ENCODE results near the gene GLT8D2. TPM values are rescaled to one million over a fixed set of nuclear protein-coding genes. Genes with fewer than 3 reads are reported as not detected.

The GLT8D2 gene, protein sequence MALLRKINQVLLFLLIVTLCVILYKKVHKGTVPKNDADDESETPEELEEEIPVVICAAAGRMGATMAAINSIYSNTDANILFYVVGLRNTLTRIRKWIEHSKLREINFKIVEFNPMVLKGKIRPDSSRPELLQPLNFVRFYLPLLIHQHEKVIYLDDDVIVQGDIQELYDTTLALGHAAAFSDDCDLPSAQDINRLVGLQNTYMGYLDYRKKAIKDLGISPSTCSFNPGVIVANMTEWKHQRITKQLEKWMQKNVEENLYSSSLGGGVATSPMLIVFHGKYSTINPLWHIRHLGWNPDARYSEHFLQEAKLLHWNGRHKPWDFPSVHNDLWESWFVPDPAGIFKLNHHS
- not detected for total RNA-seq

DNA sequence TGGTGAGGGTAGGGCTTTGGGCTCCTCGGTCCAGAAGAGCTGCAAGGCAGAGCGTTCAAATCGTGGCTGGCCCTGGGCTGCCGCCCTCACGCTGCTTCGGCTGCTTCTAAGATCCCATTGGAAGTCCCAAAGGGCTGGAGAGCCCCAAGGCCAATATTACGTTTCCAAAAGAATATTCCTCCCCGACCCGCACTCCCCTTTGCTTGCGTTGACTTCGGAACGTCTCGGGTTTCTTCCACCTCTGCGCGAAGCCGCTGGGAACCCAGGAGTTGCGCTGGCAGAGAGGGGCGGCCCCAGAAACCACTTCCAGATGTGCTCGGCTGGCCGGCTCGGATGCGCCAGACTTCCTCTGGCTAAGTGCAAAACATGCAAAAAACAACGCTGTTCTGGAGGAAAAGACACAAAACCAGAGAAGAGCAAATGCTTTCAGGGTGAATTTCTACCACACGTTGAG is at the start of gene GLT8D2:
Gene GLT8D2, minus strand, starts transcription at position 285 of the 454 bp plus-strand sequence. CDS start 30,539 bp downstream, outside the sequence.
- no peaks in the 10 kb centered on the region for H3K36me3 Mint-ChIP-seq (ENCODE audit: low read depth)
- peak within 1 kb of the TSS; percentile 27 for H3K4me3 Mint-ChIP-seq
- DNase-seq: peak; percentile 12
- H3K4me1 Mint-ChIP-seq (ENCODE audit: low read depth): peaks cover 9% of the 10 kb centered on the region
- H3K27me3 Mint-ChIP-seq (ENCODE audit: low read depth): peaks cover 41% of the 10 kb centered on the region
- intact Hi-C loops (cut with micrococcal nuclease): no loop called here
- H3K9me3 Mint-ChIP-seq: no peaks in the 10 kb centered on the region
- CTCF ChIA-PET: interaction anchor here (1.2 kb wide), 1 partner anchor 59 kb away, joined by 3 read pairs; no protein-coding TSS in a partner anchor
- no peak within 1 kb of the TSS for H3K27ac Mint-ChIP-seq

DNA sequence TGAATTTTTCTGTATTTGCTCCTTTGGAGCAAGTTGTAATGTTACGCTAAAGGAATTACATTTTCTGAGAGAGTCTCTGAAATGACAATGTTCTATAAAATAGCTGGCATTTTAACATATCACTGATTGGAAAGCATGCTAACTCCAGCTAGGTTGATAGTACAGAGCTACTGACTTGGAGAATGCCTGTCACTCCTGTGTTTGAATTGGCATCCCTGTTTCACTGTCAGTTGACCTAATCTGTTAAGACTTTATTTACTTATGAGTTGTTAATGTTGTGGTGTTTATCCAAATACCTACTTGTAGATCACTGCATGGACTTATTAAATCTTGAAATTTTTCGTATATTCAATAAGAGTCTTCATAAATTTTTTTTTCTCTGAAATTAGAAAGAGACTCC is 48.0 kb upstream of the GLT8D2 start:
- H3K27me3 Mint-ChIP-seq (ENCODE audit: low read depth): no peaks in the 10 kb centered on the region
- no peak overlapping the region for H3K4me3 Mint-ChIP-seq
- no peak overlapping the region for H3K27ac Mint-ChIP-seq
- no peak for DNase-seq
- CTCF ChIA-PET: interaction anchor here (0.8 to 4.3 kb wide), 4 partner anchors 11 to 40 kb away, joined by 3 to 43 read pairs (median 5); no protein-coding TSS in a partner anchor
- peaks cover 9% of the 10 kb centered on the region for H3K36me3 Mint-ChIP-seq (ENCODE audit: low read depth)
- no peaks in the 10 kb centered on the region for H3K9me3 Mint-ChIP-seq
- peaks cover 8% of the 10 kb centered on the region for H3K4me1 Mint-ChIP-seq (ENCODE audit: low read depth)
- intact Hi-C loops (cut with micrococcal nuclease): no loop called here

DNA sequence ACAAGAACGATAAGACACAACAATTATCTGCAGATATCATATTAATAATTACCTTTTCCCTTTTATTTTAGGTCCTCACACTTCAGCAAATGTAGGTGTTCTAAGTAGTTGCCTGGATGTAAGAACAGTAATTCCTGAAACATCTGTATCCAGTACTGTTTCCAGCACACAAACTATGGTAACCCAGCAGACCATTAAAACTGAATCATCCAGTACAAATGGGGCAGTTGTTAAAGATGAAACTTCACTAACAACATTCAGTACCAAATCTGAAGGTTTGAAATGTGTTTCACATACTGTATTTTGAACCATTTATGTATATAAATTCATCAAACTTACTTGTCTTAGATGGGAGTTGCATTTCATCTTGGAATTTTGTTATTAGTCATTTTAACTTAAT is 45.3 kb upstream of the GLT8D2 start:
- Mint-ChIP-seq H3K9me3 (no peaks in the 10 kb centered on the region), H3K4me1 (ENCODE audit: low read depth) (peaks cover 8% of the 10 kb centered on the region), H3K36me3 (ENCODE audit: low read depth) (peaks cover 9% of the 10 kb centered on the region), H3K4me3 (no peak overlapping the region), H3K27me3 (ENCODE audit: low read depth) (no peaks in the 10 kb centered on the region), H3K27ac (no peak overlapping the region)
- CTCF ChIA-PET: interaction anchor here (1.1 to 1.3 kb wide), 4 partner anchors 12 to 211 kb away, joined by 3 to 4 read pairs (median 3); no protein-coding TSS in a partner anchor
- no peak for DNase-seq
- intact Hi-C loops (cut with micrococcal nuclease): no loop called here

DNA sequence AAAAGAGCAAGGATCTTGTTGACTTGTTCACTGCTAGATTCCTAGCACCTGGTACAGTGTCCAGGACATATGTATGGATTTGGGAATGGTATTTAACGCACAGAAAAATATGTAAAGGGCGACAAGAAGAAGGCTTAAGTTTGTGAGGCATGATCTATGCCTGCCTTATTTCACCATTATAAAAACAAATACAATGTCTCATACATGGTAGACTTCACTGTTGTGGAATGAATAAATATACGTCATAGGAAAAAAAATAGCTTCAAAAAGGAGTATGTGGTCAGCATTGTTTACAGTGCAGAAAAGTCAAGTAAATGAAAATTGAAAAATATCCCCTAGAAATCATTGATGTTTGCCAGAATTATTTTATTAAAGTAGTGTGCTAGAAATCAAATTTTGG is 44.3 kb upstream of the GLT8D2 start:
- CTCF ChIA-PET: no interaction called here
- Mint-ChIP-seq H3K4me3 (no peak overlapping the region), H3K36me3 (ENCODE audit: low read depth) (peaks cover 13% of the 10 kb centered on the region), H3K9me3 (no peaks in the 10 kb centered on the region), H3K27me3 (ENCODE audit: low read depth) (no peaks in the 10 kb centered on the region), H3K27ac (no peak overlapping the region), H3K4me1 (ENCODE audit: low read depth) (peaks cover 8% of the 10 kb centered on the region)
- DNase-seq: no peak
- intact Hi-C loops (cut with micrococcal nuclease): loop anchor here (5.0 kb wide), 1 partner anchor 1343 kb away; no protein-coding TSS in a partner anchor

DNA sequence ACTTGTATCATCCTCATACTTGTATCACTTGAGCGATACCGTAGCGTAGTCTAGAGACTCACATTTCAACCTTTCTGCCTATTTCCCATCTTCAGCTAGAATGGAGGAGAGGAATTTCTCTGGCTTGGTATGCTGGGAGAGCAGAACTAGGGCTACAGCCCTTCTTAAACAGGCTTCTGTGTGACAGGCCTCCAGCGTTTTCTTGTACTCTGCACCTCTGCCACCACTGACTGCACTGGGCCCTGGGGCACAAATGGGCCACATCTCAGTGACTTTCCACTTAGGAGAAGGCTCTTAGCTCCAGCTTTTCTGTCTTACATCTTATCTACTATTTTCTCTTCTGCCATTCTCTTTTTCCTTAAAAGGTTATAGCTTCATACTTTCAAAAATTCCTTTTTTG is 41.1 kb upstream of the GLT8D2 start:
- DNase-seq: no peak
- peaks cover 8% of the 10 kb centered on the region for H3K4me1 Mint-ChIP-seq (ENCODE audit: low read depth)
- H3K36me3 Mint-ChIP-seq (ENCODE audit: low read depth): peaks cover 11% of the 10 kb centered on the region
- CTCF ChIA-PET: interaction anchor here (0.8 kb wide), 1 partner anchor 18 kb away, joined by 6 read pairs; no protein-coding TSS in a partner anchor
- H3K27ac Mint-ChIP-seq: no peak overlapping the region
- no peaks in the 10 kb centered on the region for H3K27me3 Mint-ChIP-seq (ENCODE audit: low read depth)
- H3K9me3 Mint-ChIP-seq: no peaks in the 10 kb centered on the region
- H3K4me3 Mint-ChIP-seq: no peak overlapping the region
- intact Hi-C loops (cut with micrococcal nuclease): loop anchor here (5.0 kb wide), 1 partner anchor 1346 kb away; no protein-coding TSS in a partner anchor

DNA sequence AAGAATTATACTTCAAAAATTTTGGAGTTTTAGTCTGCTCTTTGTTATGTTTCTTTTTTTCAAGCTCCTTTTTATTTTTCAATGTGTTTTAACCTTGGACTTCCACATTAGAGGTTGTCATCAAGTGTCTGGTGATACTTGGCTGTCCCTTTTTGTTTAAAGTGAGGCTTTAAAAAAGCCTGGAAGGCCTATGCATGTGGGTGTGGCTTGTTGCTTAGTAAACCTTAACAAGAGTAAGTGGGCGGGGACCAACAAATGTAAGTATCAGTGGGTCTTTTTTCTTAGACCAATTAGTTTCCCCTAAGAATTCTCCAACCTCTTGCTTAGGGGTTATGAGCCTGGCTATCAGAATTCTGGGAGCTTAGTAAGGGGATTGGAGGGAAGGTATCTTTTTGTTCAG is 40.7 kb upstream of the GLT8D2 start:
- no peak overlapping the region for H3K4me3 Mint-ChIP-seq
- no peak for DNase-seq
- H3K27ac Mint-ChIP-seq: no peak overlapping the region
- peaks cover 11% of the 10 kb centered on the region for H3K36me3 Mint-ChIP-seq (ENCODE audit: low read depth)
- H3K27me3 Mint-ChIP-seq (ENCODE audit: low read depth): no peaks in the 10 kb centered on the region
- CTCF ChIA-PET: no interaction called here
- peaks cover 8% of the 10 kb centered on the region for H3K4me1 Mint-ChIP-seq (ENCODE audit: low read depth)
- no peaks in the 10 kb centered on the region for H3K9me3 Mint-ChIP-seq
- intact Hi-C loops (cut with micrococcal nuclease): loop anchor here (5.0 kb wide), 1 partner anchor 1347 kb away; no protein-coding TSS in a partner anchor

DNA sequence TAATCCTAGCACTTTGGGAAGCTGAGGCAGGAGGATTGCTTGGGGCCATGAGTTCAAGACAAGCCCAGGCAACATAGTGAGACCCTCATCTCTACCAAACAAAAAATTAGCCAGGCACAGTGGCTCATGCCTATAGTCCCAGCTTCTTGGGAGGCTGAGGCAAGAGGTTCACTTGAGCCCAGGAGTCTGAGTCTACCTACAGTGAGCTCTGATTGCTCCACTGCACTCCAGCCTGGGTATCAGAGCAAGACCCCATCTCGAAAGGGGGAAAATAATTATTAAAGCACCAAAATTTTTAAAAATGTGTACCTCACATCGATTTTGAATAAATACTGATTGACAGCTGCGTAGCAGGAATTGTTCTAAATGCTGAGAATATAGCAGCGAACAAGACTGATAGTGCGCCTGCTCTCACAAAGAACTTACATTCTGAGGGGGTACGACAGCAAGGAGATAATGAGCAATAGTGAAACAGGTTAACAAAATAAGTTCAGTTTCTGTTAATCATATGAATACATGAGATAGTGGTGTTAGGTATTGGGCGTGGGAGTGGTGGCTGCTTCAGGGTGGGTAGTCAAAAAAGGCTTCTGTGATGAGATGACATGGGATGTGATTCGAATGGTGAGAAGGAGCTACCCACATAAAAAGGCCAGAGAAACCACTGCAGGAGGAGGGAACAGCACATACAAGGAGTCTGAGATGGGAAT is 33.9 kb upstream of the GLT8D2 start:
- peaks cover 15% of the 10 kb centered on the region for H3K4me1 Mint-ChIP-seq (ENCODE audit: low read depth)
- intact Hi-C loops (cut with micrococcal nuclease): loop anchor here (1.0 kb wide), 4 partner anchors 20 to 159 kb away; partner anchors contain the start of genes HCFC2 and HSP90B1
- no peaks in the 10 kb centered on the region for H3K9me3 Mint-ChIP-seq
- DNase-seq: peak; percentile 61
- H3K4me3 Mint-ChIP-seq: no peak overlapping the region
- H3K27me3 Mint-ChIP-seq (ENCODE audit: low read depth): no peaks in the 10 kb centered on the region
- H3K36me3 Mint-ChIP-seq (ENCODE audit: low read depth): peaks cover 22% of the 10 kb centered on the region
- H3K27ac Mint-ChIP-seq: no peak overlapping the region
- CTCF ChIA-PET: interaction anchor here (0.6 to 1.7 kb wide), 3 partner anchors 9 to 170 kb away, joined by 3 to 6 read pairs (median 3); no protein-coding TSS in a partner anchor

DNA sequence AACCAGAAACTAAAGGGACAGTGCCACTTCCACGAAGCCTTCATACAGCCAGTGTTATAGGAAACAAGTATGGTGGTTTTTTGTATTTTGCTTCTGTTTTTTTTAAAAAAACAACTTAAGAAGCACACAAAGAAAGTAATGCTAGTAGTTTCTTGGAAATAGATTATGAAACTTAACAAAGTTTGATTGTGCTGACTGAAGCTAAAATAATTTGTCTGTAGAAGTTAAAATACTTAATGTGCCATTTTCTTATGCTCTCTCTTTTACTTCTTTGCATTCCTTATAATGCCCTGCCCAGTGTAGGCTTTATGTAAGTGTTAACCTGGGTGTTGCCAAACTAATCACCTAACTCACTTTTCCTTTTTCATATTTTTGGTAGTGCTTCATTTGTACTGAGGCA is 30.8 kb upstream of the GLT8D2 start:
- Mint-ChIP-seq H3K27me3 (ENCODE audit: low read depth) (no peaks in the 10 kb centered on the region), H3K36me3 (ENCODE audit: low read depth) (peaks cover 26% of the 10 kb centered on the region), H3K9me3 (no peaks in the 10 kb centered on the region), H3K4me3 (no peak overlapping the region), H3K27ac (no peak overlapping the region), H3K4me1 (ENCODE audit: low read depth) (peaks cover 15% of the 10 kb centered on the region)
- CTCF ChIA-PET: interaction anchor here (1.0 to 1.3 kb wide), 2 partner anchors 22 to 28 kb away, joined by 3 to 4 read pairs; no protein-coding TSS in a partner anchor
- intact Hi-C loops (cut with micrococcal nuclease): no loop called here
- DNase-seq: no peak

DNA sequence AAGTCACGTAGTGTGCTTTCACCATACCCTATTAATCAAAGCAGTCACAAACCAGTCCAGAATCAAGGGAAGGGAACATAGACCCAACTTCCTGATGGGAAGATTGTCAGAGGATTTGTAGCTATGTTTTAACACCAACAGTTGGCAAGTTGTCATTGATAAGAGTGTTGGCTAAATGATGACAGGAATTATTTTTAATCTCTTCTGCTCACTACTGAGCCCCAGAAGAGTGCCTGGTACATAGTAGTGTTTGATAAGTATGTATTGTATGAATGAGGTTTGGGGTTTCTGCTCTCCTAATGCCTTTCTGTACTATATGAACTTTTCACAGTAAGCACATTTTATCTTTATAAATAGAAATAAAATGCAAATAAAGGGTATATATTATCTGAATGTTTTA is 29.0 kb upstream of the GLT8D2 start:
- peaks cover 18% of the 10 kb centered on the region for H3K36me3 Mint-ChIP-seq (ENCODE audit: low read depth)
- CTCF ChIA-PET: interaction anchor here (0.6 kb wide), 2 partner anchors 10 to 105 kb away, joined by 3 to 4 read pairs; no protein-coding TSS in a partner anchor
- intact Hi-C loops (cut with micrococcal nuclease): no loop called here

DNA sequence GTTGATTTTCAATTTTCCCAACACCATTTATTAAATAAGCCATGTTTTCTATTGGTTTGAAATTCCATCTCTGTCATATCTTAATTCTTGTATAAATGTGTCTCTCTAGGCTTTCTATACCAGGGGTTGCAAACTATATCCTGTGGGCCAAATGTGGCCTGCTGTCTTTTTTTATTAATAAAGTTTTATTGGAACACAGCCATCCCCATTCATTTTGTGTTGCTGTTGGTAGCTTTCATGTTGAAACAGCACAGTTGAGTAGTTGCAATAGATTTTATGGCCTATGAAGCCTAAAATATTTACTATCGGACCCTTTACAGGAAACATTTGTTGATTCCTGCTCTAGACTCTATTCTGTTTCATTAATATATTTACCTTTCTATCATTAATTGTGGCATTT is 23.7 kb upstream of the GLT8D2 start:
- DNase-seq: no peak
- peaks cover 7% of the 10 kb centered on the region for H3K36me3 Mint-ChIP-seq (ENCODE audit: low read depth)

More for the DNA sequence above, 29.0 kb upstream of the GLT8D2 start:
- no peak overlapping the region for H3K27ac Mint-ChIP-seq
- H3K27me3 Mint-ChIP-seq (ENCODE audit: low read depth): no peaks in the 10 kb centered on the region
- DNase-seq: no peak
- H3K4me1 Mint-ChIP-seq (ENCODE audit: low read depth): peaks cover 7% of the 10 kb centered on the region
- no peak overlapping the region for H3K4me3 Mint-ChIP-seq
- no peaks in the 10 kb centered on the region for H3K9me3 Mint-ChIP-seq

DNA sequence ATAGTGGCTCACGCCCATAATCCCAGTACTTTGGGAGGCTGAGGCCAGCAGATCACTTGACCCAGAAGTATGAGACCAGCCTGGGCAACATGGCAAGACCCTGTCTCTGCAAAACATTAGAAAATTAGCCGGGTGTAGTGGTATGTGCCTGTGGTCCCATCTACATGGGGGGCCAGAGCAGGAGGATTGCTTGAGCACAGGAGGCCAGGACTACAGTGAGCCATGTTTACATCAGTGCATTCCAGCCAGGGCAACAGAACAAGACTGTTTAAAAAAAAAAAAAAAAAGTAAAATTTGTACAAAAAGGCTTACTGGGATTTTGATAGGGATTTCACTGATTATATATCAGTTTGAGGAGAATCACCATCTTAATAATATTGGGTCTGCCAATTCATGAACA is 22.1 kb upstream of the GLT8D2 start:
- Mint-ChIP-seq H3K27ac (no peak overlapping the region), H3K36me3 (ENCODE audit: low read depth) (peaks cover 1% of the 10 kb centered on the region), H3K4me3 (no peak overlapping the region), H3K27me3 (ENCODE audit: low read depth) (no peaks in the 10 kb centered on the region), H3K9me3 (no peaks in the 10 kb centered on the region), H3K4me1 (ENCODE audit: low read depth) (peaks cover 2% of the 10 kb centered on the region)
- no peak for DNase-seq
- intact Hi-C loops (cut with micrococcal nuclease): no loop called here
- CTCF ChIA-PET: no interaction called here

More for the DNA sequence above, 23.7 kb upstream of the GLT8D2 start:
- Mint-ChIP-seq H3K4me1 (ENCODE audit: low read depth) (no peaks in the 10 kb centered on the region), H3K4me3 (no peak overlapping the region), H3K27me3 (ENCODE audit: low read depth) (no peaks in the 10 kb centered on the region), H3K27ac (no peak overlapping the region), H3K9me3 (no peaks in the 10 kb centered on the region)
- intact Hi-C loops (cut with micrococcal nuclease): no loop called here
- CTCF ChIA-PET: interaction anchor here (1.2 kb wide), 1 partner anchor 35 kb away, joined by 5 read pairs; no protein-coding TSS in a partner anchor

DNA sequence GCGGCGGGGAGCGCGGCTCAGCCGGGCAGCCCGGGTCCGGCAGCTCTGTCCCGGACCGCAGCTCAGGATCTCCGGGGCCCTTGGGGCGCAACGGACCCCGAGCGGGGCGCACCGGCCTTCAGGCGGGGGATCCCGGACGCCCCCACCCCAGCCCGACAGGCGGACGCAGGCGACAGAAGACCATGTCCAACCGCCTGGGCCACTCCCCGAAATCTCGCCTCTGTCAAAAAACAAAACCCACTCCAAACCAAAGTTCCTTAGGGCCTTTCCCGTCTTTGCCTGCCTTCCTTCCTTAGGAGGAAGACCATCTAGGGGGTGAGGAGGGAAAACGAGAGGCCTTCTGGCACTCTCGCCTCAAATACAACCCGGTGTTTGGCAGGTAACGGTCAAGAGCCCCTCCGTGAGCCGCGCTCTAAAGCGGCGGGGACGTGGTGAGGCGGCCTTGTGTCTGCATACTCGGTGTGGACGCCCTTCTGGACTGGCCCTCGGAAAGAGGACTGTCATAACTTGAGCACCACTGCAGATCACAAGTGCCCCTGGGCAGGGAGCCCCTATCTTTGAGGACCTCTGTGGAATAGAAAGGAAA is 14.9 kb upstream of the GLT8D2 start:
- Mint-ChIP-seq H3K9me3 (no peaks in the 10 kb centered on the region), H3K36me3 (ENCODE audit: low read depth) (no peaks in the 10 kb centered on the region), H3K27me3 (ENCODE audit: low read depth) (peaks cover 11% of the 10 kb centered on the region), H3K4me1 (ENCODE audit: low read depth) (peaks cover 16% of the 10 kb centered on the region), H3K27ac (peak overlapping the region; percentile 65), H3K4me3 (peak overlapping the region; percentile 93)
- CTCF ChIA-PET: interaction anchor here (5.0 kb wide), 1 partner anchor 44 kb away, joined by 29 read pairs; no protein-coding TSS in a partner anchor
- peak; percentile 13 for DNase-seq
- intact Hi-C loops (cut with micrococcal nuclease): loop anchor here (1.0 to 5.0 kb wide), 9 partner anchors 19 to 292 kb away; partner anchors contain the start of genes NFYB, NT5DC3 and TDG

Measured in activated naive CD4-positive, alpha-beta T cell treated with anti-CD3 and anti-CD28 coated beads for 36 hours (primary cell).